GM10847 (cell line): Measurements from ENCODE around the gene KIF19.

Experiments
- POLR2A ChIP-seq: IDR thresholded peaks from 2 replicates; pipeline ENCODE4 v1.6.1; 2011; ENCODE audit not compliant: insufficient read length; ENCODE audit errors: extremely low read depth

KIF19 gene

DNA sequence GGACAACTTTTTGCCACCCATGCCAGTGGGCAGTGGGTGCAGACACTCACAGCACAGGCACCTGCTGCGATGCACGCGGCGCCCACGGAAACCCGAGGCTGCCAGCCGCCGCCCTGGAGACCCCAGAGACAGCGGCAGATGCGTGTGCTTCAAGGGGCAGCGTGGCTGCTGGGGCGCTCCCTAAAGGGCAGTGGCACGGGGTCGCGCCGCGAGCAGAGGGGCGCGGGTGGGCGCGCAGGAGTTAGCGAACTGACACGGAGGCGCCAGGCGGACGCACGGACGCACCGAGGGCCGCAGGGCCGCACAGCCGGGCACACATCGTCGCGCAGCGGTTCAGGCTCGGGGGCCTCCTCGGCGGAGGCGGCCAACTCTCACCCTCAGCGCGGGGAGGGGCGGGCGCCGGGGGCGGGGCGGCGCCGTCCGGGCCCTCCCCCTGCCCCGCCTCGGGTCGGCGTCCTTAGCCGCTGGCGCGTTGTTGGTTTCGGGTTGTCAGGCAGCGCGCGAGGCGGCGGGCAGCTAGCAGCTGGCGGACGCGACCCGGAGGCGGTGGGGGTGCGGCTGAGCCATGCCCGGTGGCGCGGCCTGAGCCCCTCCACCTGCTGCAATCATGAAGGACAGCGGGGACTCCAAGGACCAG, at the start of gene KIF19:
Gene KIF19, plus strand, starts transcription at position 484 of the 637 bp plus-strand sequence. Its CDS starts 124 bp downstream, at position 608.
- no peak for TF ChIP-seq POLR2A

- no peak for TF ChIP-seq POLR2A
Observed at GRCh38 chr17:74276541-74277009, 49.5 kb upstream of the KIF19 start.

GRCh38 chr17:74277935-74278334, 48.1 kb upstream of the KIF19 start:
- no peak for TF ChIP-seq POLR2A

DNA sequence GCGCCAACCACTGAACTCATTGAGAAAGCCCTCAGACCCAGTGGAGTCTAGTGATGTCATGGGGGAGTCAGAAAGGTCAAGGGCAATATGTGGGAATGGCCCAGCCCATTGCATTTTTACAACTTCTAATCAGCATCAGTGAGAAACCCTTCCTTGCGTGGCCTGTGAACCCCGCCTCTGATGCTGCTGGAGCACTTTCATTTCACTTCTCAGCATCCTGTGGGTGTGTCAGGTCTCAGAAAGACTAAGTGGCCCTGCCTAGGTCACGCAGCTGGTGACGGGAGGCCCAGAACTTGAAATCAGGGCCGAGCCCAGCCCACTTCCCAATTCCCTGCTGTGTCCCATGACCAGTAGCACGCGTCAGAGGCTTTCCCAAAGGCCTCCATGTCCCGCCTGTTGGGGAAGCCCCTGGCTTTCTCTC, 45.9 kb upstream of the KIF19 start:
- no peak for TF ChIP-seq POLR2A

- no peak for TF ChIP-seq POLR2A
Observed at GRCh38 chr17:74281799-74282198, 44.2 kb upstream of the KIF19 start.

GRCh38 chr17:74282587-74283370, 43.2 kb upstream of the KIF19 start:
- TF ChIP-seq POLR2A, result no peak

GRCh38 chr17:74283371-74283673, 42.7 kb upstream of the KIF19 start:
- no peak for TF ChIP-seq POLR2A

- no peak for TF ChIP-seq POLR2A
Observed at GRCh38 chr17:74287031-74287602, 38.9 kb upstream of the KIF19 start.

DNA sequence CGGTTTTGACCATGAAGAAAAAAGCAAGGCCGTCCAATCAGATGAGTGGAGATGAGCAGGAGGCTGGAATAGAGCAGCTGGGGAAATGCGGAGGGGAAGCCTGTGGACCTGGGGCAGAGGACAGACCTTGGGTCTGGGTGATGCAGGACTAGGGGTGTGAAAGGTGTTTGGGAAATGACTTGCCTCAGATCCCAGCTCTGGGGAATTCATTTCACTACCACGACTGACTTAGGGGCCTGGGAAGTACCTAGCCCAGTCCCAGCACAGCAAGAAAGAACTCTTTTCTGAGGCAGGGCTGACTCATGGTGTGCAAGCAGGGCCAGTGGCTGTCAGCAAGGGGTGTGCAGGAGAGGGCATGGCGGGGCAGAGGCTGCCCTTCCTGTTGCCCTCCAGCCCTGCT, 37.2 kb upstream of the KIF19 start:
- no peak for TF ChIP-seq POLR2A

- no peak for TF ChIP-seq POLR2A
Observed at GRCh38 chr17:74289688-74290087, 36.3 kb upstream of the KIF19 start.

DNA sequence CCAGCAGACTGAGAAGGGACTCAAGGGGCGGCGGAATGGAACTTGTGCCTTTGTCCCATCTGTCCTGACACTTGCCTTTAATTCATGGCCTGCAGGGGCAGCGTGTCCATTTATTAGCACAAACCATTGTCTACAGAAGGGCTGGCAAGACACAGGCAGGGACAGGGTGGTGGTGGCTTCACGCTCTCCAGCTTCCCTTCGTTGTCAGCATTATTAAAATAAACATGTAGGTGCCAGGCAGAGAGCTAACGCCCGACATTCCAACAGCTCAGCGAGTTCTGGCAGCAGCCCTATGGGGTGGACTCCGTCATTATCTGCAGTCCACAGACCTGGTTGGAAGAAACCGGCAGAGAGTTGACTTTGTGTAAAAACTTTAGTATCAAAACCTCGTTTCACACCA, 35.7 kb upstream of the KIF19 start:
- no peak for TF ChIP-seq POLR2A

- no peak for TF ChIP-seq POLR2A
Observed at GRCh38 chr17:74292495-74292894, 33.5 kb upstream of the KIF19 start.

DNA sequence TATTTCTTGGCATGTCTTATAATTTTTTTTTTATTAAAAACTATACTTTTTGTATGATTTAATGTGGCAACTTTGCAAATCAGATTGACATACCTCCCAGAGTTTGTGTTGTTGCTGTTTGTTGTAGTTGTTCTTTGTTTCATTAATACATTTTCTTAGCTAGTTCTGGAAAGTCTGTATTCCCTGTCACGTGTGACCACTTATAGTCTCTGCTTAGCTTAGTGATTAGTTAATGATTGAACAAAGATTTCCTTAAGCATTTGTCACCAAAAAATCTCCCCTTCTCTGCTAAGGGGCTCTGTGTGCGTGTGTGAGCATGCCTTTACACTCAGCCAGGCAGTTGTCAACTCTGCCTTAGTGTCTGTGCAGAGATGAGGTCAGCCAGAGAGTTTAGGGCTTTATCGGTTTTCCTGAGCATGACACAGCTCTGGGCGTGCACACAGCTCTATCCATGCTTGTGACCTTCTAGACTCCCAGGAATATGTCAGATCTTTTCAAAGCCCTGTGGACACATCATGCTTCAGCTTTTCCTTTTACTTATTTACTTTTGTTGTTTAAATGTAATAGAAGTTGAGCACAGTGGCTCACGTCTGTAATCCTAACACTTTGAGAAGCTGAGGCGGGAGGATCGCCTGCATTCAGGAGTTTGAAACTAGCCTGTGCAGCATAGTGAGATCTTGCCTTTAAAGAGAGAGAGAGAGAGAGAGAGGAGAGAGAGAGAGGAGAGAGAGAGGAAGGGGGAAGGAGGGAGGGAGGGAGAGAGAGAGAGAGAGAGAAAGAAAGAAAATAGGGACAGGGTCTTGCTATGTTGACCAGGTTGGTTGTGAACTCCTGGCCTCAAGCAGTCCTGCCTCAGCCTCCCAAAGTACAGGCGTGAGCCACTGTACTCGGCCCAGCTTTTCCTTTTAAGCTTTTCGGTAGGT, 30.1 kb upstream of the KIF19 start:
- TF ChIP-seq POLR2A, result no peak

DNA sequence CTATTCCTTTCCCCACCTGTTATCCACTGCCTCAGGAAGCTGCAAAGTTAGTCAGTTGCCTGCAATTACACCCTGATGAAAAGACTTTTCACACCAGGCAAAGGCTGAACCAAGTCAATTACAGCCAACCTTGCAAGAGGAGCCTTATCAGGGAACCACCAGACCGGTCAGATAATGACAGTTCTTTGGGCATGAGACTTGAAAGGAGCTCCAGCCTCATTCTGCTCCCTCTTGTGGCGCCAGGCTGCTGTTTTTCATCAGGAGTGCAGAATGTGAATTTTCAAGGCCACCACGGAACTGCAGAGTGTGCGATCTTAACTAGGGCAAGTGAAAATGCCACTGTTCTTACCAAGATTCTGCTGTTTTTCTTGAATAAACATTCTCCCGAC, 29.5 kb upstream of the KIF19 start:
- TF ChIP-seq POLR2A, result no peak

DNA sequence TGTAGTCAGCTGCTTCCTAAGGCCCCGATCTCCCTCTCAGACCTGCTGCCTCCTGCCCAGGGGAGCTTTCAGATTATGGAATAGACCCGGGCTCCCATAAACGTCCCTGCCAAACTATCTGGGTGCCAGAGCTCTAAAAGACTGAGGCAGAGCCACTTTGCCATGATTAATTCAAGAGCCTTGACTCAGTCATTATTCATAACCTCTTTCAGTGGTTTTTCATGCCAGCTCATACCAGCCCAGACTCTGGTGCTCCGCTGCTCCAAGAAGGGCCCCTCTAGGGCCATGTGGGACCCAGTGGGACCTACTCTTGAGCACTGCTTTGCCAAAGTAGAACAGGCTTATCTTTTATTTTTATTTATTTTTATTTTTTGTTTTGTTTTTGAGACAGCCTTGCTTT, 28.1 kb upstream of the KIF19 start:
- no peak for TF ChIP-seq POLR2A
